Vagina (tissue), 2 donors: Measurements from ENCODE around the gene DDOST.

Experiments used
- CTCF ChIP-seq, 3 experiments: fragments of 450-650 bp in 2 of 3; fragments of 200-600 bp in 1 of 3; sonication (generic) in 1 of 3; IDR thresholded peaks; one replicate each; pipeline ENCODE4 v1.5.1; 2017 to 2019; ENCODE audit warnings: antibody characterized with exemption in 3 of 3, mild to moderate bottlenecking in 2 of 3, moderate library complexity in 2 of 3
- POLR2A ChIP-seq, 2 donors: fragments of 450-650 bp; IDR thresholded peaks; one replicate each; pipeline ENCODE4 v1.6.1; 2017; ENCODE audit warnings: antibody characterized with exemption in 2 of 2, mild to moderate bottlenecking in 2 of 2, moderate library complexity in 2 of 2

DNA sequence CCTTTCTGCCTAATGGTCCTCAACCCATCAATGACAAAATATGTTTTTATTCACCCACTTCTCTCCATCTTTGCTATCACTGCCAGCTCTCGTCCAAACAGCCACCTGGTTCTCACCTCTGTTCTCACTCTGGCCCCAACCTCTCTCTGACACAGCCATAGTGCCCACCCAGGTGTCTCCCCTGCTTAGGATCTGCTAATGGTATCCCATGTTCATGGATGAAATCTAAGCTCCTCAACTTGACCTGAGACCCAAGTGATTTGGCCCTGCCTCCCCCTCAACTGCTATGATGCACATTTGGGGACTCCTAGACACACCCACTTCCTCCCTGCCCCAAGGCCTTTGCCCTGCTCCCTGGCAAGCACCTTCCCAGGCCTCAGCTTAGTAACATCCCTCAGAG lies 30.7 kb upstream of the DDOST start:
- TF ChIP-seq CTCF (IDR thresholded peaks at IDR 0.05), result no peak
- no peak for TF ChIP-seq POLR2A (IDR thresholded peaks at IDR 0.05)
